HG03558 (cell line): Measurements from ENCODE around the gene GPN1.
A peak's percentile ranks its signal among the peaks of the same experiment; 100 is the strongest.
"Not testable (repeated sequence)": the region's sequence is repeated elsewhere in the genome, so short reads cannot be mapped to it uniquely, and the experiment has no call there.

ENCODE experiments used
- ATAC-seq: cut with Tn5 transposase; IDR thresholded peaks from one replicate; pipeline ENCODE4 v1.9.1; 2021; ENCODE audit warnings: moderate number of reproducible peaks; ENCODE audit not compliant: unreplicated experiment; ENCODE audit errors: extremely low read depth

Gene GPN1

DNA sequence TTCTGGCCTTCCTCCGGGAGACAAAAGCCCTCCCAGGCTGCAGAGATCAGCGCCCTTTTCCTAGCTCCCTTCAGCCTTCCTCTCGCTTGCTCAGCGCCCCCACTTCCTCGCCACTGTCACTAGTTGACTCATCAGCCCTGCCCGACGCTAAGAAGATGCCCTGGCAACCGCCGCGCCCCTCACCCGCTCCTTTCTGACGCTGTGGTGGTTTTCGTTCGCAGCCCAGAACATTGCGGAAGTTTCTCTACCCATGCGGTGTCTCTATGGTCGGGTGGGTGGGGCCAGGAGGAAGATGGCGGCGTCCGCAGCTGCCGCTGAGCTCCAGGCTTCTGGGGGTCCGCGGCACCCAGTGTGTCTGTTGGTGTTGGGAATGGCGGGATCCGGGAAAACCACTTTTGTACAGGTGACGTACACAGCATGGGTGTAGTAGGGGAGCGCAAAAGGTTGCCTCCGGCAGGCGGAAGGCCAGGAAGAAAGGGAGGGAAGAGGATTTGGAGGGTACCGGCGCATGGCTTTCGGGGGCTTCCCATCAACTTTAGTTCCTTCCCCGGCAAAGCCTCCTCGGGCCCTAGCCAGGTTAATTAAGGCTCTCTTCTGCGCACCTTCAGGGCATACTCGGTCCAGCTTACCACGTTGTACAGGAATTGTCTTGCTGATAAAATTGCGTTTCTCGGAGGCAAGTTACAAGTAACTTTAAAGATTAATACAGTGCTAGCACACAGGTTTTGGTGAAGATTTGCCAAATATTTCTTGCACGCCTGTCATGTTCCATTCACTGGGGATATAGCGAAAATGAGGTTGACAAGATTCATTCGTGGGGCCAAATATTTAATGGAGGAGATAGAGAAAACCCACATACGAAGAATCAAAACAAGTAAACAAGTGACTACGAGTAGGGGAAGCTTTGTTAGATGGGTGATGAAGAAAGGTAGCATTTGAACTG, at the start of gene GPN1, which contains the start of gene CCDC121:
TSS of gene GPN1 (plus strand) at position 284 of the 943 bp plus-strand sequence. CDS start at position 293, 9 bp downstream.
TSS of gene CCDC121 (minus strand) at position 246 of the 943 bp plus-strand sequence. CDS start 1,213 bp downstream, outside the sequence.
- peak; percentile 90 for ATAC-seq

DNA sequence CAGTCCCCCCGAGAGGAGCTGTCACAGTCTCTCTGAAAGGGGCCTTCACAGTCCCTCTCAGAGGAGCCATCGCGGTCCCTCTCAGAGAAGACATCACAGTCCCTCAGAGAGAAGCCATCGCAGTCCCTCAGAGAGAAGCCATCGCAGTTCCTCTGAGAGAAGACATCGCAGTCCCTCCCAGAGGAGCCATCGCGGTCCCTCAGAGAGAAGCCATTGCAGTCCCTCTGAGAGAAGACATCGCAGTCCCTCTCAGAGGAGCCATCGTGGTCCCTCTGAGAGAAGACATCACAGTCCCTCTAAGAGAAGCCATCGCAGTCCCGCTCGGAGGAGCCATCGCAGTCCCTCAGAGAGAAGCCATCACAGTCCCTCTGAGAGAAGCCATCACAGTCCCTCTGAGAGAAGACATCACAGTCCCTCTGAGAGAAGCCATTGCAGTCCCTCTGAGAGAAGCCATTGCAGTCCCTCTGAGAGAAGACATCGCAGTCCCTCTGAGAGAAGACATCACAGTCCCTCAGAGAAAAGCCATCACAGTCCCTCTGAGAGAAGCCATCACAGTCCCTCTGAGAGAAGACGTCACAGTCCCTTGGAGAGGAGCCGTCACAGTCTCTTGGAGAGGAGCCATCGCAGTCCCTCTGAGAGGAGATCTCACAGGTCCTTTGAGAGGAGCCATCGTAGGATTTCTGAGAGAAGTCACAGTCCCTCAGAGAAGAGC, 47.3 kb upstream of the GPN1 start:
- ATAC-seq: no peak

DNA sequence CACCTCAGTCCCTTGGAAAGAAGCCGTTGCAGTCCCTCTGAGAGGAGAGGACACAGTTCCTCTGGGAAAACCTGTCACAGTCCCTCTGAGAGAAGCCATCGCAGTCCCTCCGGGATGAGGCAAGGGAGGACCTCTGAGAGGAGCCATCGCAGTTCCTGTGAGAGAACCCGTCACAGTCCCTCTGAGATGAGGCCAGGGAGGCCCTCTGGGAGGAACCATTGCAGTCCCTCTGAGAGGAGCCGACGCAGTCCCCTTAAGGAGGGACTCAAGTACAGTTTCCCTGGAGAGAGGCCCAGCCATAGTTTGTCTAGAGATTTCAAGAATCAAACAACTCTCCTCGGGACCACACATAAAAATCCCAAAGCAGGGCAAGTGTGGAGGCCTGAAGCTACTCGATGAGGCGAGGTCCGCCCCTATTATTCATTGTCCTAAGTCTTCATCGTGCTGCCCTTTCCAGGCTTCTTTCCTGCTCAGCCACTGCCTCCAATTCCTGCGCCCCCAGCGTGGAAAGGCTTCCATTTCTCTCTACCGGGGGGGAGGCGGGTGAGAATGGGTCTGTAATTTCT, 46.6 kb upstream of the GPN1 start:
- ATAC-seq: no peak

- ATAC-seq: peak; percentile 80
Measured at GRCh38 chr2:27582695-27583389, 46.0 kb upstream of the GPN1 start, which contains the start of gene ZNF512. ZNF512 (plus strand) TSS chr2:27583042; CDS start chr2:27583113, 71 bp downstream.

GRCh38 chr2:27583390-27583915, 45.4 kb upstream of the GPN1 start:
- no peak for ATAC-seq

GRCh38 chr2:27584597-27584996, 44.3 kb upstream of the GPN1 start:
- no peak for ATAC-seq

- no peak for ATAC-seq
Measured at GRCh38 chr2:27587025-27587424, 41.8 kb upstream of the GPN1 start.

- no peak for ATAC-seq
Measured at GRCh38 chr2:27588308-27588707, 40.5 kb upstream of the GPN1 start.

DNA sequence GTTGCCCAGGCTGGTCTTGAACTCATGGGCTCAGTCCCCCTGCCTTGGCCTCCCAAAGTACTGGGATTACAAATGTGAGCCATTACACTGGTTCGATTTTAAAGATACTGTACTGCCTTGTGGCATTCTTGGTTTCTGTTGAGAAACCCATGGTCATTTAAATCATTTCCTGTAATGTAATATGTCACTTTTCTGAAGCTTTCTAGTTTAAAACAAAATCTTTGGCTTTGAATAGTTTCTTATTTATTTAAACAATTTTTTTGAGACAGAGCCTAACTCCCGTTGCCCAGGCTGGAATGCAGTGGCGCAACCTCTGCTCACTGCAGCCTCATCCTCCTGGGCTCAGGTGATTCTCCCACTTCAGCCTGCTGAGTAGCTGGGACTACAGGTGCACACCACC, 37.1 kb upstream of the GPN1 start:
- no peak for ATAC-seq

GRCh38 chr2:27593240-27593639, 35.6 kb upstream of the GPN1 start:
- ATAC-seq: no peak

DNA sequence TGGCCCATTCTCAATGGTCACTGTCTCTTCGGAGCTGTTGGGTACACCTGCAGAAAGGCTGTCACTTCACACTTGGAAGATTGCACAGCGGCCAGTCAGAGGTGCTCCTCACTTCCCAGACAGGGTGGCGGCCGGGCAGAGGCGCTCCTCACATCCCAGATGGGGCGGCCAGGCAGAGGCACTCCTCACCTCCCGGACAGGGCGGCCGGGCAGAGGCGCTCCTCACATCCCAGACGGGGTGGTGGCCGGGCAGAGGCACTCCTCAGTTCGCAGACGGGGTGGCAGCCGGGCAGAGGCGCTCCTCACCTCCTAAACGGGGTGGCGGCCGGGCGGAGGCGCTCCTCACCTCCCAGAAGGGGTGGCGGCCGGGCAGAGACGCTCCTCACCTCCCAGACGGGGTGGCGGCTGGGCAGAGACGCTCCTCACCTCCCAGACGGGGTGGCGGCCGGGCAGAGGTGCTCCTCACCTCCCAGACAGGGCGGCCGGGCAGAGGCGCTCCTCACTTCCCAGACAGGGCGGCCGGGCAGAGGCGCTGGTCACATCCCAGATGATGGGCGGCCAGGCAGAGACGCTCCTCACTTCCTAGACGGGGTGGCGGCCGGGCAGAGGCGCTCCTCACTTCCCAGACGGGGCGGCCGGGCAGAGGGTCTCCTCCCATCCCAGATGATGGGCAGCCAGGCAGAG, 34.7 kb upstream of the GPN1 start:
- ATAC-seq: not testable (repeated sequence)

DNA sequence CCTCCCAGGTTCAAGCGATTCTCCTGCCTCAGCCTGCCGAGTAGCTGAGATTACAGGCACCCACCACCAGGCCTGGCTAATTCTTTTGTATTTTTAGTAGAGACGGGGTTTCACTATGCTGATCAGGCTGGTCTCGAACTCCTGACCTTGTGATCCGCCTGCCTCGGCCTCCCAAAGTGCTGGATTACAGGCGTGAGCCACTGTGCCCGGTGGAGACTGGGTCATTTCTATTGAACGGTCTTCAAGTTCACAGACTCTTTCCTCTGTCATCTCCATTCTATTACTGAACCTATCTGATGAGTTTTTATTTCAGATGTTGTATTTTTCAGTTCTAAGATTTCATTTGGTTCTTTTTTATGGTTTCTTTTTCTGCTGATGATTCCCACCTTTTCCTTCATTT, 33.4 kb upstream of the GPN1 start:
- not testable (repeated sequence) for ATAC-seq

- no peak for ATAC-seq
Measured at GRCh38 chr2:27596627-27597026, 32.2 kb upstream of the GPN1 start.

- no peak for ATAC-seq
Measured at GRCh38 chr2:27606611-27607010, 22.2 kb upstream of the GPN1 start.

GRCh38 chr2:27613985-27614384, 14.9 kb upstream of the GPN1 start:
- ATAC-seq: no peak

DNA sequence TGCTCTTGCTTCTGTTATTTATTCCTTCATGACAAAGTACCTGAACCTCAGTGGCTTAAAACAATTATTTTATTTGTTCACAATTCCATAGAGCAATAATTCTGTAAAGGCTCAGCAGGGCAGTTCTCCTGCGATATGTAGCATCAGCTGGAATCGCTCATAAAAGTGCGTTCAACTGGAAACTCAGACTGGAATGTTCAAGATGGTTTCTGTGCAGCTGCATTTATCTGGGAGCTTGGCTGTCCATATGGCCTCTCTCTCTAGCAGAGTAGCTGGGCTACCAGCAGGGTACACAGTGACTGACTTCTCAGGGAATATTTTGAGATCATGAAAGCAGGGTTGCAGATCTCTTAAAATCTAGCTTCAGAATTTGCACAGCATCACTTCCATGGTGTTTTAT, 13.5 kb upstream of the GPN1 start:
- no peak for ATAC-seq

DNA sequence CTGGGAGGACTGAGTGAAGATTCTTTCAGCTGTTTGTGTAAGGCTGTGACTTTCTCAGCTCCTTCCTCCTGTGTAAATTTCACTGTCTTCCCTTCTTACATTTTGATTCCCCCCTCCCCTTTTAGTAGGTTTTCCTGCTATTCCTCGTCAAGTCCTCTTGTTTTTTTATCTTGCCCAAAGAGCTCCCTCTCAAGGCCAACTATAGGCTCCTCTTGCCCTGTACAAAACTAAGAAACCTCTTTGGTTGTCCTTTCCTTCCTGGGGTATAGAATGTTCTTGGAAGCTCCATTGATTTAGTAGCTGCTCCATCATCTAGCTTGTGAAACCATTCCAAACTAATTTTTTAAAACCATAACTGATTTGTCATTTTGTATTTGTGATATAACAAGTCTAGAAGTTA, 7.3 kb upstream of the GPN1 start:
- ATAC-seq: no peak

DNA sequence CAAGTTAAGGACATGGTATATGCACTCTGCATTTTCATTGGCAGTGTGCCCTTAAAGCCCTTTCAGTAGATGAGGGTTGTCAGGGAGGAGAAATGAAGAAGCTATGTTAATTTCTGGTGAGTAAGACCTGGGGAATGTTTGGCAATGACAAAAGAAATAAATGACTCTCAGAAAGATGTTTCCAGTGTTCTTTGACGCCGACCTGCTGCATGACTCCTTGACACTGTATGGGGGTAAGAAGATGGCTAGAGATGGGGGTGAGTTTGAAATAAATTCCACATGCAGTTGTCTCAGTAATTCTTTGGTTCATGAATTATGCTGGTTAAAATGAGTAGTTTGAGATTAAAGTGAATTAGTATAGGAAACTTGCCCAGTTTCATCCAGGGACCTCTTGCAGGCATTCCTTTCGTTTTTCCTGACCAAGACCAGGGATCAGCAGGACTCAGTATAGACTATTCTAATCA, 5.9 kb upstream of the GPN1 start:
- ATAC-seq: no peak

GRCh38 chr2:27624943-27625342, 3.9 kb upstream of the GPN1 start:
- ATAC-seq: no peak
